HepG2 (cell line): ENCODE data around the gene HMGCLL1. TPM values are rescaled to one million over a fixed set of nuclear protein-coding genes. Genes with fewer than 3 reads are reported as not detected.

Source experiments
- ATAC-seq: fragments of 200-7000 bp; cut with Tn5 transposase; 3 replicates; pipeline ENCODE4 v1.9.1; 2020; ENCODE audit warnings: mild to moderate bottlenecking, moderate library complexity
- BruUV-seq: library from RNA; stranded (reverse); fragments of 400-500 nt; replicated peaks from 2 replicates; lab custom pipeline; 2021; lab: Mats Ljungman, UMichigan
- CTCF ChIA-PET: fragments of 300-600 bp; formaldehyde crosslinking; extraction: SDS; loops from one replicate; lab custom pipeline; 2021; ENCODE audit warnings: low total read pairs, inconsistent platforms, low intra/inter-chr PET ratio; lab: Yijun Ruan, JAX
- POLR2A ChIA-PET: fragments of 350-600 bp; sonication (Branson Sonifier 250); formaldehyde crosslinking; loops from one replicate; lab custom pipeline; 2020; ENCODE audit warnings: antibody characterized with exemption, inconsistent platforms; lab: Yijun Ruan, JAX
- DNase-seq: peaks from one replicate; pipeline ENCODE4 v3.0.0-alpha.2; 2015; ENCODE audit warnings: low spot score
- FAIRE-seq: peaks from 3 replicates; lab custom pipeline; 2011; peaks lifted over from hg19 to GRCh38; lab: Jason Lieb, UNC
- H2AFZ ChIP-seq: one replicate; pipeline ENCODE4 v1.6.1; 2011; ENCODE audit warnings: low read length, inconsistent platforms
- H3K27ac ChIP-seq: fragments of 300-600 bp; 3 replicates; pipeline ENCODE4 v1.8.0; 2011; ENCODE audit warnings: mixed run types, mild to moderate bottlenecking, mixed read lengths, low read length, inconsistent platforms; ENCODE audit not compliant: insufficient read depth; ENCODE audit errors: extremely low read length
- H3K27me3 ChIP-seq, 2 experiments: fragments of 200-600 bp in 1 of 2; 2 replicates in 1 of 2; 3 replicates in 1 of 2; pipeline versions ENCODE4 v1.6.0 to v1.8.0; 2011; ENCODE audit warnings: low read length in 2 of 2, mild to moderate bottlenecking in 2 of 2, moderate library complexity in 2 of 2, inconsistent platforms in 1 of 2; ENCODE audit not compliant: insufficient read depth in 2 of 2, control insufficient read depth in 1 of 2
- H3K36me3 ChIP-seq, 2 experiments: fragments of 200-600 bp in 1 of 2; replicated peaks in 1 of 2; 2 replicates in 1 of 2; 3 replicates in 1 of 2; pipeline versions ENCODE4 v1.5.1 to v1.8.0; 2011; ENCODE audit warnings: low read length in 2 of 2, inconsistent platforms in 1 of 2; ENCODE audit not compliant: insufficient read depth in 2 of 2, control insufficient read depth in 1 of 2
- H3K4me1 ChIP-seq: 2 replicates; pipeline ENCODE4 v1.5.1; 2012; ENCODE audit warnings: low read length, inconsistent platforms; ENCODE audit not compliant: insufficient read depth
- H3K4me2 ChIP-seq: 2 replicates; pipeline ENCODE4 v1.6.0; 2011; ENCODE audit warnings: low read depth, low read length, inconsistent platforms
- H3K4me3 ChIP-seq, 3 experiments: fragments of 200-600 bp in 1 of 3; sonication (generic), shearing (Covaris generic) in 1 of 3; replicated peaks in 1 of 3; 2 replicates each; pipeline ENCODE4 v1.5.1; 2011 to 2016; ENCODE audit warnings: low read length in 3 of 3, inconsistent platforms in 2 of 3, low read depth in 2 of 3, mild to moderate bottlenecking in 2 of 3, control low read depth in 1 of 3, mixed read lengths in 1 of 3; ENCODE audit not compliant: insufficient read depth in 1 of 3
- H3K79me2 ChIP-seq: one replicate; pipeline ENCODE4 v1.6.1; 2011; ENCODE audit warnings: low read length, inconsistent platforms; ENCODE audit not compliant: insufficient read depth
- H3K9ac ChIP-seq: 2 replicates; pipeline ENCODE4 v1.6.0; 2011; ENCODE audit warnings: mild to moderate bottlenecking, low read depth, low read length, inconsistent platforms; ENCODE audit not compliant: insufficient read depth
- H3K9me3 ChIP-seq: 2 replicates; pipeline ENCODE4 v1.5.1; 2012; ENCODE audit warnings: mild to moderate bottlenecking, low read length
- H4K20me1 ChIP-seq: 2 replicates; pipeline ENCODE4 v1.6.0; 2011; ENCODE audit warnings: inconsistent platforms, mild to moderate bottlenecking, low read length, moderate library complexity; ENCODE audit not compliant: insufficient read depth
- DNMT3B ChIP-seq: conservative IDR thresholded peaks from 2 replicates; pipeline ENCODE4 v1.6.1; 2016; ENCODE audit warnings: missing biosample characterization, control low read depth
- HMG20B ChIP-seq: conservative IDR thresholded peaks from 2 replicates; pipeline ENCODE4 v1.6.1; 2016; ENCODE audit warnings: missing genetic modification reagents, missing compliant biosample characterization
- ISX ChIP-seq: sonication (generic); formaldehyde crosslinking; conservative IDR thresholded peaks from 2 replicates; pipeline ENCODE4 v1.5.0; 2020; ENCODE audit warnings: missing genetic modification reagents
- MAF1 ChIP-seq: sonication (generic); formaldehyde crosslinking; IDR thresholded peaks from 2 replicates; pipeline ENCODE4 v1.5.0; 2020; ENCODE audit warnings: missing genetic modification reagents, borderline replicate concordance
- MAFF ChIP-seq: IDR thresholded peaks from 2 replicates; pipeline ENCODE4 v1.6.1; 2011; ENCODE audit warnings: low read depth, low read length, improper control_type of control experiment
- MAFK ChIP-seq, 2 experiments: IDR thresholded peaks in 1 of 2; conservative IDR thresholded peaks in 1 of 2; 2 replicates each; pipeline ENCODE4 v1.6.1; 2011; ENCODE audit warnings: improper control_type of control experiment in 2 of 2, low read length in 2 of 2
- MAZ ChIP-seq, 2 experiments: sonication (generic) in 1 of 2; formaldehyde crosslinking in 1 of 2; IDR thresholded peaks; 2 replicates each; pipeline versions ENCODE4 v1.5.0 to v1.6.1; 2012 to 2020; ENCODE audit warnings: low read depth in 2 of 2, mild to moderate bottlenecking in 2 of 2, borderline replicate concordance in 1 of 2, improper control_type of control experiment in 1 of 2, low read length in 1 of 2, missing genetic modification reagents in 1 of 2, moderate library complexity in 1 of 2
- MXI1 ChIP-seq: IDR thresholded peaks from 3 replicates; pipeline ENCODE4 v1.6.1; 2012; ENCODE audit warnings: low read depth, low read length, inconsistent platforms, borderline replicate concordance
- ONECUT2 ChIP-seq: sonication (generic); formaldehyde crosslinking; IDR thresholded peaks from 2 replicates; pipeline ENCODE4 v1.4.0; 2020; ENCODE audit warnings: missing genetic modification reagents
- PHF21A ChIP-seq: sonication (generic); formaldehyde crosslinking; IDR thresholded peaks from 2 replicates; pipeline ENCODE4 v1.5.0; 2020; ENCODE audit warnings: mild to moderate bottlenecking, missing genetic modification reagents
- PHF5A ChIP-seq: IDR thresholded peaks from one replicate; pipeline ENCODE4 v1.6.1; 2018; ENCODE audit warnings: low read depth, missing genetic modification reagents; ENCODE audit not compliant: unreplicated experiment
- ZNF333 ChIP-seq: sonication (generic); formaldehyde crosslinking; IDR thresholded peaks from 2 replicates; pipeline ENCODE4 v1.4.0; 2020; ENCODE audit warnings: mild to moderate bottlenecking, missing genetic modification reagents, borderline replicate concordance
- ZNF33B ChIP-seq: sonication (generic); formaldehyde crosslinking; IDR thresholded peaks from 2 replicates; pipeline ENCODE4 v1.5.1; 2020; ENCODE audit warnings: mild to moderate bottlenecking, missing genetic modification reagents
- ZNF552 ChIP-seq: sonication (generic); formaldehyde crosslinking; IDR thresholded peaks from 2 replicates; pipeline ENCODE4 v1.9.0; 2022; ENCODE audit warnings: missing genetic modification reagents, mild to moderate bottlenecking, borderline replicate concordance
- ZNF652 ChIP-seq: IDR thresholded peaks from 2 replicates; pipeline ENCODE4 v1.6.1; 2016; ENCODE audit warnings: low read depth, borderline replicate concordance
- ZNF670 ChIP-seq: sonication (generic); formaldehyde crosslinking; IDR thresholded peaks from 2 replicates; pipeline ENCODE4 v1.8.0; 2022; ENCODE audit warnings: mild to moderate bottlenecking, missing genetic modification reagents, borderline replicate concordance
- ZNF672 ChIP-seq: sonication (generic); formaldehyde crosslinking; IDR thresholded peaks from 2 replicates; pipeline ENCODE4 v1.8.1; 2022; ENCODE audit warnings: missing genetic modification reagents
- ZNF816 ChIP-seq: sonication (generic); formaldehyde crosslinking; IDR thresholded peaks from 2 replicates; pipeline ENCODE4 v1.8.0; 2022; ENCODE audit warnings: missing genetic modification reagents, mild to moderate bottlenecking, borderline replicate concordance
- ZNF841 ChIP-seq: sonication (generic); formaldehyde crosslinking; IDR thresholded peaks from 2 replicates; pipeline ENCODE4 v1.8.1; 2023; ENCODE audit warnings: missing genetic modification reagents, borderline replicate concordance
- WGBS: methylation state at CpG from one replicate; pipeline ENCODE4 v1.1.6; 2017; ENCODE audit warnings: low lambda C conversion rate; 5-methylcytosine and 5-hydroxymethylcytosine counted together
- in situ Hi-C: cut with HindIII; loops from 2 replicates; pipeline ENCODE4 v1.10.0; 2017; ENCODE audit warnings: low pct_unique_long_range_greater_than_20kb; ENCODE audit not compliant: extremely low pct_ligation_motif_present
- intact Hi-C: fragments of 100-400 bp; cut with micrococcal nuclease; formaldehyde crosslinking; loops from one replicate; pipeline ENCODE4 v1.10.0; 2022; ENCODE audit not compliant: unreplicated experiment
- polyA plus RNA-seq, 8 experiments: library from polyadenylated mRNA; depleted of rRNA in 3 of 8; stranded (reverse) in 7 of 8; unstranded in 1 of 8; fragments of >200 nt; fragmentation: Illumina TruSeq in 4 of 8; extraction: Trizol in 4 of 8; gene quantifications; 2 replicates each; pipeline versions ENCODE4 v1.2.1 to v1.2.3, GENCODE V29; 2011 to 2016; ENCODE audit warnings: low read depth in 4 of 8, missing spikeins in 1 of 8, mixed read lengths in 1 of 8; ENCODE audit not compliant: insufficient read depth in 1 of 8
- total RNA-seq, 5 experiments: library from RNA; depleted of rRNA; stranded (reverse); fragments of >200 nt; fragmentation: Illumina TruSeq; extraction: Trizol; gene quantifications; 2 replicates each; pipeline ENCODE4 v1.2.3, GENCODE V29; 2016; ENCODE audit warnings: low read depth in 1 of 5
- TF ChIP-seq, protein P1 (sequence below): sonication (generic); formaldehyde crosslinking; IDR thresholded peaks from 2 replicates; pipeline ENCODE4 v1.5.1; 2020; ENCODE audit warnings: mild to moderate bottlenecking, missing genetic modification reagents, moderate library complexity

Gene HMGCLL1
- total and polyA plus RNA-seq, 2 of the 13 experiments (the other 11 are each of a cell fraction or from before 2014, with no cell fraction given) = not detected

DNA sequence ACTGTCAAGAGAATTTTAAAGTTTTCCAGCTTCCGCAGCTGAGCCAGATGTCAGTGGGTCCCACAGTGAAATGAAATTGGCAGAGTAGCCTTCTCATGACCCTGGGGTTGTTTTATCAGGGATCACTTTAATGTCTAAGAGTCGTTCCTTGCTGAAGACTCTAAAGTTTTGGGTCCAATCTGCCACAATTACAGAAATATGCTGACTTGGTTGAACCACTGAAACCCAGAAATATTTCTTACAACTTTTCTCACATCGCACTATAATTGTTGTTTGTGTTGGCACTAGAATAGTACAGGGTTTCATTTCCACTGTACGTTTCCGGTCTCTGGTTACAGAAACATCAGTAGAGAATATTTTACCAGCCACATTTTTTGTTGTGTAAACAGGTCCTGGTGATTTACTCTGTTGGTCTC, 109.0 kb downstream of the HMGCLL1 start:
- in situ Hi-C loops = no loop called here
- H3K27me3 ChIP-seq = no peaks in the 10 kb centered on the region; a peak in 1 of 5 replicates
- no peaks in the 10 kb centered on the region for H4K20me1 ChIP-seq
- FAIRE-seq (no peak), ATAC-seq (no peak), DNase-seq (no peak)
- H3K4me2 ChIP-seq = no peak overlapping the region
- TF ChIP-seq MAFK (conservative IDR thresholded peaks at IDR 0.05 in 1 of 2, IDR thresholded peaks at IDR 0.05 in 1 of 2; ENCODE audit: low read length in 2 of 2) = peak; percentile 44 to 74
- TF ChIP-seq, protein P1, sequence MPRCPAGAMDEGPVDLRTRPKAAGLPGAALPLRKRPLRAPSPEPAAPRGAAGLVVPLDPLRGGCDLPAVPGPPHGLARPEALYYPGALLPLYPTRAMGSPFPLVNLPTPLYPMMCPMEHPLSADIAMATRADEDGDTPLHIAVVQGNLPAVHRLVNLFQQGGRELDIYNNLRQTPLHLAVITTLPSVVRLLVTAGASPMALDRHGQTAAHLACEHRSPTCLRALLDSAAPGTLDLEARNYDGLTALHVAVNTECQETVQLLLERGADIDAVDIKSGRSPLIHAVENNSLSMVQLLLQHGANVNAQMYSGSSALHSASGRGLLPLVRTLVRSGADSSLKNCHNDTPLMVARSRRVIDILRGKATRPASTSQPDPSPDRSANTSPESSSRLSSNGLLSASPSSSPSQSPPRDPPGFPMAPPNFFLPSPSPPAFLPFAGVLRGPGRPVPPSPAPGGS (CRISPR knock-in tag) = no peak
- no peak for TF ChIP-seq MXI1
- TF ChIP-seq MAFF = peak; percentile 55
- H3K9ac ChIP-seq = no peak overlapping the region
- WGBS = 2% methylated on average over 5 of the region's 5 CpGs
- ChIA-PET POLR2A (no interaction called here), CTCF (no interaction called here)
- no peaks in the 10 kb centered on the region for H3K4me1 ChIP-seq
- no peaks in the 10 kb centered on the region for H3K36me3 ChIP-seq
- H3K4me3 ChIP-seq = no peak overlapping the region
- no TSS peak for BruUV-seq
- intact Hi-C loops = no loop called here
- no peaks in the 10 kb centered on the region for H3K9me3 ChIP-seq
- no peaks in the 10 kb centered on the region for H3K79me2 ChIP-seq
- H2AFZ ChIP-seq = no peak overlapping the region
- no peak overlapping the region for H3K27ac ChIP-seq

DNA sequence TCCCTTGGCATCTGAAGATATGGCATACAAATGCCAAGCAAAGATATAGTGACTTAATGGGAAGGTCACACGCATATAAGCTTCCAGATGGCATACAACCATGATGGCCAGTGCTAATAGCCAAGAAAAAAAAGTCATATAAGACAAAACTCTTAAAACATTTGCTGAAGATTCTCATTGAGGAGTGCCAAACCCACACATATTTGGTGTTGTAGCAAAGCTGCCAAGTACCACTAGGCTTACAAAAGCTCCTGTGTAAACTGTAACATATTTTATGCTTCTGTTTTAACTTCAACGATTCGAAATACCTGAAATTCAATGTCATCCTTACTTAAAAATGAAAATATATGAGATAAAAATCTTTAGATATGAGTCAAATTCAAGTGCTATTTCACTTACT, 123.0 kb downstream of the HMGCLL1 start:
- CTCF ChIA-PET = no interaction called here
- 0% methylated on average over 3 of the region's 3 CpGs for WGBS
- no peak for TF ChIP-seq ZNF841 (CRISPR knock-in tag)
- no peak for TF ChIP-seq DNMT3B (CRISPR knock-in tag)
- TF ChIP-seq ZNF670 (CRISPR knock-in tag) = no peak
- TF ChIP-seq PHF21A (CRISPR knock-in tag) = no peak
- no peak for TF ChIP-seq ZNF816 (CRISPR knock-in tag)
- no peak for TF ChIP-seq ZNF652
- no peak for TF ChIP-seq ZNF672 (CRISPR knock-in tag)
- no peak for TF ChIP-seq HMG20B (CRISPR knock-in tag)
- no peak for TF ChIP-seq PHF5A
- TF ChIP-seq MAF1 (CRISPR knock-in tag) = no peak
- no peak for TF ChIP-seq ISX (CRISPR knock-in tag)
- no peak for TF ChIP-seq ONECUT2 (CRISPR knock-in tag)
- TF ChIP-seq ZNF33B (CRISPR knock-in tag) = no peak
- TF ChIP-seq MAZ (IDR thresholded peaks at IDR 0.05; ENCODE audit: borderline replicate concordance, low read depth, low read length) = no peak
- no peak for TF ChIP-seq MAZ (CRISPR knock-in tag; IDR thresholded peaks at IDR 0.05; ENCODE audit: low read depth)
- no peak for TF ChIP-seq ZNF552 (CRISPR knock-in tag)
- TF ChIP-seq ZNF333 = no peak

More for the DNA sequence above, 123.0 kb downstream of the HMGCLL1 start:
- H3K4me1 ChIP-seq = no peaks in the 10 kb centered on the region
- no peak for DNase-seq
- no peak overlapping the region for H3K4me3 ChIP-seq
- H3K79me2 ChIP-seq = no peaks in the 10 kb centered on the region
- no peak overlapping the region for H3K9ac ChIP-seq
- H3K9me3 ChIP-seq = no peaks in the 10 kb centered on the region
- no peaks in the 10 kb centered on the region for H3K27me3 ChIP-seq
- no peak for ATAC-seq
- no peaks in the 10 kb centered on the region for H4K20me1 ChIP-seq
- POLR2A ChIA-PET = no interaction called here
- in situ Hi-C loops (no loop called here), intact Hi-C loops (no loop called here)
- no TSS peak for BruUV-seq
- H3K36me3 ChIP-seq = no peaks in the 10 kb centered on the region
- no peak overlapping the region for H2AFZ ChIP-seq
- no peak overlapping the region for H3K4me2 ChIP-seq
- FAIRE-seq = no peak
- no peak overlapping the region for H3K27ac ChIP-seq
